HPDE6-E6E7 (cell line): ENCODE data around the gene APH1B.
"Not testable (repeated sequence)": the region's sequence is repeated elsewhere in the genome, so short reads cannot be mapped to it uniquely, and the experiment has no call there.

Experiments
- DNase-seq: peaks from one replicate; pipeline ENCODE4 v3.0.0; 2011; ENCODE audit warnings: missing footprints; ENCODE audit errors: extremely low spot score

Gene APH1B

GRCh38 chr15:63296195-63296594, 18.8 kb downstream of the APH1B start:
- DNase-seq: no peak

DNA sequence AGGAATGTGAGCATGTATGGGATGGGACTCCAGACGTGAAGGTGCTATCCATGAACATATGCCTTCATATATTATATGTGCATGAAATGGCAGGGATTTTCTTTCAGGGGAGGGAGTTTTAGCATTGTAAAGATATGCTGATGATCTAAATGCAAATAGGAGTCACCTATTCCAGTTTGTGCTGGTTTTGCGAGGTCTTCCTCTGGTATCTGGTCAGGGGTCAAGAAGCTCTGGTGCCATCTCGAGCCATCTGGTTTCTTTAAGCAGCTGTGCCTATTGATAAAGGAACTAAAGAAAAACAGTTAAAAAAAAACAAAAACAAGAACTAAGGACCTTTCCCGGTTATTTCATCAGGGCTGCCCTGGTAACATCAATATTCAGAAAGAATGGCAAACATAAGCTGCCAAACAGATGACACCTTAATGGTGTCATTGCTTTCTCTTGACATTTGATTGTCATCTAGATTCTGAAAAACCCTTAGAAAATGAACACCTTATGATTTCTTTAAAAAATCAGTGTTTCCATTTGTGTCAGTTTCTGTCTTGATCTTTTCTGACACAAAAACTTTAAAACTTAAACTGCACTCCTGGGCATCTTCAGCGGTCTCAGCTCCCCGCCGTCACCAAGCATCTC, 22.7 kb downstream of the APH1B start:
- no peak for DNase-seq

- DNase-seq: no peak
Measured at GRCh38 chr15:63301088-63301487, 23.7 kb downstream of the APH1B start.

- DNase-seq: no peak
Measured at GRCh38 chr15:63305260-63305659, 27.9 kb downstream of the APH1B start.

- DNase-seq: no peak
Measured at GRCh38 chr15:63306492-63307073, 29.2 kb downstream of the APH1B start.

GRCh38 chr15:63308491-63308890, 31.1 kb downstream of the APH1B start:
- DNase-seq: no peak

GRCh38 chr15:63308947-63309346, 31.5 kb downstream of the APH1B start:
- DNase-seq: no peak

DNA sequence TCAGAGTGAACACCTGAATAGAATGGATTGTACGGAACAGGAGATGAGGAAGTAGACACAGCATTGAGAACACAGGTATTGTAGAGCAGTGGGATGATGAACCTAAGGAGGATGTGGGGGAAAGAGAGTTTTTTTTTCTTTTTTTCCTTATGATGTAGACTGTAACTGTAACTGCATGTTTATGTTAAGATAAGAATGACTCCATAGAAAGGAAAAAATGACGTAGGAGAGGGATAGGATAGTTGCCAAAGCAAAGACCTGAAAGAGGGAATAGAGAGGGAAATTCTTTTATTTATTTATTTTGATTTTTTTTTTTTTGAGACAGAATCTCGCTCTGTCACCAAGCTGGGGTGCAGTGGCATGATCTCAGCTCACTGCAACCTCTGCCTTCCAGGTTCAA, 33.2 kb downstream of the APH1B start:
- DNase-seq: no peak

GRCh38 chr15:63312286-63312685, 34.9 kb downstream of the APH1B start:
- no peak for DNase-seq

DNA sequence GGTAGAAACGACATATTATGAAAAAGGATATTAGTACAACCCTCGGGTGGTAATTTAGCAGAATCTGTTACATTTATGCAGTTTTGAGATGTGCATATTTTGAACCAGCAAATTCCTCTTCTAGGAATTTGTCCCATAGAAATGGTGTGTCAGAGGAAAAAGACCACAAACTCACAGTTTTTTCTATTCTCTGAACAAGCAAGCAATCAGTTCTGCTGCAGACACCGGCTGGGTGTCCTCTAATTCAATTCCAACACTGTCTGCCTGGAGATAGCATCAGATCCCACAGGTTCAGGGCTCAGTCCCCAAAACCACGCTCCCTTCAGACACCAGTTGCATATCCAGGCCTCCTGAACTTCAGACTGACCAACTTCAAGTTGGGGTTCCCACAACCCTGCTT, 36.4 kb downstream of the APH1B start:
- no peak for DNase-seq

DNA sequence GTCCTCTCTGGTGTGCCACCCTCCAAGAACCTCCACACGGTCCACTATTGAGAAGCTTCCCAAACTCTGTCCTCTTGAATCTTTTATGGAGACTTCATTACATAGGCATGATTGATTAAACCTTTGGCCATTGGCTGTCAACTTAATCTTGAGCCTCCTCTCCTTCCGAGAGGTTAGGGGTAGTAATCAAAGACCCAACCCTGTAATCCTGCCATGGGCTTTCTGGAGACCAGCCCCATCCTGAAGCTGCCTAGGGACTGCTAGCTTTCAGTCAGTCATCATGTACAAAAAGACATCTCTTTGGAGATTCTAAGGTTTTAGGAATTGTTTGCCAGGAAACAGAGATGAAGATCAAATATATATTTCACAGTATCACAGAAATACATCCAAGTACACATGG, 37.0 kb downstream of the APH1B start:
- no peak for DNase-seq

DNA sequence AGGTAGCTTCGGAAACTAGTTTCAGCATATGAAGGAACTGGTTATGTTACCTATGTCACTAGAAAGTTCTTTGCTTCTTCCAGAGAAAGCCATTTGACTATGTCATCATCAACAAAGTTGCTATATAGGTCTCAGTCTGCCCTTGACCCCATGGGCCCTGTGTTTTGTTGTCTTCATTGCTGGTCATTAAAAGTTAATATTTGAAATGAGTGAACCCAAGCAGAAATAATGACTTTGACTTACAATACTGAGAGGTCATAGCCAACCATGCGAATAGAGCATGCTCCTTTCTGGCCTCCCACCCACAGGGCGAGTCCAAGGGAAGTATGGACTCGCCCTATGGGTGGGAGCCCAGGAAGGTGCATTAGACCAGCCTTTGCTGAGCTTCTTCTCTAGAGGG, 40.9 kb downstream of the APH1B start:
- no peak for DNase-seq

- no peak for DNase-seq
Measured at GRCh38 chr15:63319065-63319464, 41.7 kb downstream of the APH1B start.

- DNase-seq: not testable (repeated sequence)
Measured at GRCh38 chr15:63320446-63320845, 43.0 kb downstream of the APH1B start.

- not testable (repeated sequence) for DNase-seq
Measured at GRCh38 chr15:63320981-63321380, 43.6 kb downstream of the APH1B start.

- no peak for DNase-seq
Measured at GRCh38 chr15:63321462-63321861, 44.1 kb downstream of the APH1B start.

DNA sequence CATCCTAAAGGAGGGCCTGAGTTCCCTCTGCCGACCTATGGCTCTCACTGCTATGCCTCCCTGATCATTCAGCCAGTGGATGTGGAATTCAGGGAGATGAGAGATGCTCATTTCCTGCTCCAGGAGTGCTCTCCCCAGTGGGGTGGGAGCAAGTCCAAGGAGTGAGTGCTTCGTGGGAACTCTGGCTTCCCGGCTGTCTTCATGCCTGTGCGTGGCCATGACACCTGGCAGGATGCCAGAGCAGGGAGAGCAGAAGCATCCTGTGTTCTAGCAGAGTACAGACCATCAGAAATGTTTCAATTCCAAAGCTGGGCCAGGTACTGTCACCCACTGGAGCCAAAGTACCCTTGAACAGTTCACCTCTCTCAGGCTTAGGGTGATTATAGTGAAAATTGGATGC, 45.1 kb downstream of the APH1B start:
- DNase-seq: no peak

GRCh38 chr15:63323798-63324563, 46.6 kb downstream of the APH1B start:
- DNase-seq: no peak

GRCh38 chr15:63324770-63325169, 47.4 kb downstream of the APH1B start:
- DNase-seq: no peak

GRCh38 chr15:63327648-63328421, 50.4 kb downstream of the APH1B start:
- no peak for DNase-seq

DNA sequence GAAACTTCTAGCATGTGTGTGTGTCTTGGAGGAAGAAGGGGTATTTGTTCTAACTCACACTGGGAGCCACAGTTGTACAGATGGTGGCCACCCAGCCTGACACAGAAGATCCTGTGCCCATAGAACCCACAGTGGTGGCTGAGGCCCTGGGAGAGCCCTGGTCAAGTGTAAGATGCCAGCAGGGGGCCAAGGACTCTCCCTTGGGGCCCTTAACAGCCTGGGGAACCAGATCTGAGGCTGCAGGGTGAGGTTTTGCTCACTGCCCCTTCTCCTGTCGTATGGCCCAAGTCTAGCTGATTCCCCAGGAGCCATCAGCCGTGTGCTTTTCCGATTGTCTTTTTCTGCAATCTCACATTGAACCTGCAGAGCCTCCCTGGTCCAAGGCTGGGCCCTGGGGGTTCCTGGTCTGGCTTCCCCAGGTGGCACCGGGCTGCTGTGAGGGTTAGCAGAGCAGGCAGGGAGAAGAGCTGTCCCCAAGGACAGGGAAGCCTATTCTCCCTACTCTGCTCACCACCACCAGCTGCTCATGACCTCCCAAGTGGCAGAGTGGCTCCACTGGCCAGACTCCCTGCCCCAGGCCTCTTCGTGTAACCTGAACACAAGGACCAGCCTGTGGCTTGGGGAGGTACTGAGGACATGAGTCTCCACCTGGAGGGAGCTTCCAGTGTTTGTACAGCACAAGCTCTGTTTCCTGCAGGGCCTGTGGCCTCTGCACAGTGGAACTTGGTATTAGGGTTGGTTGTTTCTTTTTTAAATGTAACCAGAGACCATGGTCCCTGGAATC, 52.4 kb downstream of the APH1B start:
- DNase-seq: no peak

GRCh38 chr15:63330926-63331325, 53.5 kb downstream of the APH1B start:
- DNase-seq: no peak
